BJ (cell line): ENCODE results near the gene CRX. TPM values are rescaled to one million over a fixed set of nuclear protein-coding genes. Genes with fewer than 3 reads are reported as not detected.
"Not testable (repeated sequence)": the region's sequence is repeated elsewhere in the genome, so short reads cannot be mapped to it uniquely, and the experiment has no call there.

Experiments
- CTCF ChIA-PET: fragments of 350-600 bp; formaldehyde crosslinking; extraction: SDS; loops from one replicate; lab custom pipeline; 2021; ENCODE audit warnings: antibody characterized with exemption, inconsistent platforms; lab: Yijun Ruan, JAX
- POLR2A ChIA-PET: fragments of 300-600 bp; sonication (Branson Sonifier 250); formaldehyde crosslinking; extraction: SDS; loops from one replicate; lab custom pipeline; 2021; ENCODE audit warnings: antibody characterized with exemption; lab: Charles Lee
- DNase-seq: peaks from one replicate; pipeline ENCODE4 v3.0.0-alpha.2; 2011; ENCODE audit warnings: low read depth
- H3K27me3 ChIP-seq: 2 replicates; pipeline ENCODE4 v1.6.0; 2011; ENCODE audit warnings: low read length; ENCODE audit not compliant: control insufficient read depth, insufficient read depth
- H3K36me3 ChIP-seq: 2 replicates; pipeline ENCODE4 v1.5.1; 2011; ENCODE audit warnings: low read length; ENCODE audit not compliant: control insufficient read depth, insufficient read depth
- H3K4me3 ChIP-seq: 2 replicates; pipeline ENCODE4 v1.5.1; 2011; ENCODE audit warnings: low read depth, mild to moderate bottlenecking, control low read depth, low read length
- polyA plus RNA-seq: library from polyadenylated mRNA; depleted of rRNA; stranded (reverse); fragments of >200 nt; gene quantifications from 2 replicates; pipeline ENCODE4 v1.2.3, GENCODE V29; 2011
- TF ChIP-seq, protein P1 (sequence below): IDR thresholded peaks from 2 replicates; pipeline ENCODE4 v1.5.1; 2011; ENCODE audit warnings: low read depth, mild to moderate bottlenecking, control low read depth, inconsistent platforms, low read length, moderate library complexity; ENCODE audit not compliant: insufficient read depth

Gene CRX
- polyA plus RNA-seq, 1 experiment: not detected

DNA sequence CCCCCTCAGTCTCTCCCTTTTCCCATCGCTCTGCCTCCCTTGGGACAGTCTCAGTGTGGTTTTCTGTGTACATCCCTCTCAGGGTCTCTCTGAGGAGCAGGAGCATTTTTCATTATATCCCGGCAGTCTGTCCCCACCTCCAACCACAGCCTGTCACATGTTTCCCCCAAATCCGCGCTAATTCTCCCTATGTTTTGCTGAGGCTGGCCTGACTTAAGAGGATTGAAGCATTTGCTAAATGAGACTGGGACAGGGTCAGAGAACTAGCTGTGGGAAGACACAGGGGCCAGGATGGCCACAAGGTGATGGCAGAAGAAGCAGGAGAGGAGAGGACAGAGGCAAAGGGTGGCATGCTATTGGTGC lies 22.9 kb upstream of the CRX start:
- ChIA-PET POLR2A (no interaction called here), CTCF (interaction anchor here (1.6 to 3.8 kb wide), 2 partner anchors 9 to 86 kb away, joined by 5 to 12 read pairs; no protein-coding TSS in a partner anchor)
- H3K4me3 ChIP-seq: no peak overlapping the region
- TF ChIP-seq, protein P1, sequence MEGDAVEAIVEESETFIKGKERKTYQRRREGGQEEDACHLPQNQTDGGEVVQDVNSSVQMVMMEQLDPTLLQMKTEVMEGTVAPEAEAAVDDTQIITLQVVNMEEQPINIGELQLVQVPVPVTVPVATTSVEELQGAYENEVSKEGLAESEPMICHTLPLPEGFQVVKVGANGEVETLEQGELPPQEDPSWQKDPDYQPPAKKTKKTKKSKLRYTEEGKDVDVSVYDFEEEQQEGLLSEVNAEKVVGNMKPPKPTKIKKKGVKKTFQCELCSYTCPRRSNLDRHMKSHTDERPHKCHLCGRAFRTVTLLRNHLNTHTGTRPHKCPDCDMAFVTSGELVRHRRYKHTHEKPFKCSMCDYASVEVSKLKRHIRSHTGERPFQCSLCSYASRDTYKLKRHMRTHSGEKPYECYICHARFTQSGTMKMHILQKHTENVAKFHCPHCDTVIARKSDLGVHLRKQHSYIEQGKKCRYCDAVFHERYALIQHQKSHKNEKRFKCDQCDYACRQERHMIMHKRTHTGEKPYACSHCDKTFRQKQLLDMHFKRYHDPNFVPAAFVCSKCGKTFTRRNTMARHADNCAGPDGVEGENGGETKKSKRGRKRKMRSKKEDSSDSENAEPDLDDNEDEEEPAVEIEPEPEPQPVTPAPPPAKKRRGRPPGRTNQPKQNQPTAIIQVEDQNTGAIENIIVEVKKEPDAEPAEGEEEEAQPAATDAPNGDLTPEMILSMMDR: no peak
- peaks cover 1% of the 10 kb centered on the region for H3K27me3 ChIP-seq
- no peak for DNase-seq
- H3K36me3 ChIP-seq: no peaks in the 10 kb centered on the region

DNA sequence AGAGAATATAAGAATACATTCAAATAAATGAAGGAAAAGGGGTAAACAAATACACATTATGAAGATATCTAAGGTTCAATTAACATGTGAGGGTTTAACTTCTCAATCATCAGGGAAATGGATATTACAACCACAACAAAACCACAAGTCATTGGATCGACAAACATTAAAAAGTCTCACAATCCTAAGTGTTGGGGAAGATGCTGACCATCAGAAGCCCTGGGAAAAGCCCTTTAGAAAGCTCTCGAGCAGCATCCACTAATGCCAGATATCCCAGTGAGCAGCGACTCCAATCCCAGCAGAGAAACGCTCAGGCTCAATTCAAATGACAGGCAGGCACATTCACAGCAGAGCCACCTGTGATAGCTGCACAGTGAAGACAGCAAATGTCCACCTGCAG lies 20.5 kb upstream of the CRX start:
- TF ChIP-seq, protein P1: no peak
- CTCF ChIA-PET: no interaction called here
- no peaks in the 10 kb centered on the region for H3K36me3 ChIP-seq
- no peak for DNase-seq
- H3K27me3 ChIP-seq: peaks cover 1% of the 10 kb centered on the region
- H3K4me3 ChIP-seq: no peak overlapping the region
- POLR2A ChIA-PET: no interaction called here

- ChIA-PET CTCF (interaction anchor here (1.1 kb wide), 1 partner anchor 67 kb away, joined by 3 read pairs; no protein-coding TSS in a partner anchor), POLR2A (no interaction called here)
- no peak for DNase-seq
- H3K4me3 ChIP-seq: no peak overlapping the region
- TF ChIP-seq, protein P1: no peak
- H3K27me3 ChIP-seq: peaks cover 1% of the 10 kb centered on the region
- no peaks in the 10 kb centered on the region for H3K36me3 ChIP-seq
Observed at GRCh38 chr19:47802521-47803043, 19.2 kb upstream of the CRX start.

- CTCF ChIA-PET, DNase-seq, H3K4me3 ChIP-seq, POLR2A ChIA-PET, H3K27me3 ChIP-seq, H3K36me3 ChIP-seq: not testable (repeated sequence)
Observed at GRCh38 chr19:47803148-47803547, 18.6 kb upstream of the CRX start.

DNA sequence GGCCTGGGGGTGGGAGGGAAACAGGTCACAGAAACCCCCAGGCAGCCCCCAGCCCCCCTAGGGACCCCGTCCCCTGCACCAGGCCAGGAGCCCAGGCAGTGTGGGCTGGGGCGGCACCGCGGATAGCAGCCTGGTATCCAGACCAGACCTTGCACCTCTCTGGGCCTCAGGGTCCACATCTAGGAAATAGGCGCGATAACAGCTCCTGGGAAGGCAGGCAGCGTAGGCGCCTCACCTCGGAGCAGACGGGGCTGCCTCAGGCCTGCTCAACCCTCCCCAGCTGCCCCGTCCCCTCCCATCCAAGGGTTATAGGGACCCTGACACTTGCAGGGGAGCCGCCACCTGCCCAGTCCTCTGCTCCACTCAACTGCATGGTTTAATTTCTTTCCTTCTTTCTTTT lies 18.1 kb upstream of the CRX start:
- DNase-seq, H3K27me3 ChIP-seq, CTCF ChIA-PET, H3K4me3 ChIP-seq, H3K36me3 ChIP-seq, POLR2A ChIA-PET: not testable (repeated sequence)

- H3K27me3 ChIP-seq, H3K36me3 ChIP-seq, CTCF ChIA-PET, H3K4me3 ChIP-seq, POLR2A ChIA-PET, DNase-seq: not testable (repeated sequence)
Observed at GRCh38 chr19:47804451-47804850, 17.3 kb upstream of the CRX start, which contains the start of gene TPRX1. TPRX1 (minus strand) TSS chr19:47804551; CDS start chr19:47804539, 12 bp downstream.

DNA sequence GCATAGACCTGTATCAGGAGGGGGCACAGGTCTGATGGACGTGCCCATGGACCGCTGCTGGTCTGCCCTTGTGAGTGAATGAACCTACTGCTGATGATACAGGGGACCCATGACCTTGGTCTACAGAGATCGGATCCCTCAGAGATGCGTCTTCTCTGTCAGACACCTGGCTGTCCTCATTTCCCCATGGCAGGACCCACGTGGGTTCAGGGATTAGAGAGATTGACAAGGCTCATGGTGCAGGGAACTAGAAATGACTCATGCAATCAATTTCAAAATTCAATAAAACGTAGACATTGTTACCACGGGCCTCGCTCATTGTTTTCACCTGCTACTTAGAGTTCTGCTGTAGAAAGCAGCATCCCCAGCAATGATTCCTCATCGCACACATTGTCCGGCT lies 16.4 kb upstream of the CRX start:
- TF ChIP-seq, protein P1: no peak
- H3K4me3 ChIP-seq: no peak overlapping the region
- no peaks in the 10 kb centered on the region for H3K27me3 ChIP-seq
- H3K36me3 ChIP-seq: no peaks in the 10 kb centered on the region
- ChIA-PET CTCF (interaction anchor here (0.5 to 1.4 kb wide), 4 partner anchors 14 to 368 kb away, joined by 3 to 4 read pairs (median 3); no protein-coding TSS in a partner anchor), POLR2A (no interaction called here)
- DNase-seq: no peak
